NCI-H2029 (cell line): ENCODE results near the gene TMEM272.
A peak's percentile ranks its signal among the peaks of the same experiment; 100 is the strongest.

Experiments
- DNase-seq: peaks from one replicate; lab custom pipeline; 2025; lab: John Stamatoyannopoulos, UW

TMEM272 gene

DNA sequence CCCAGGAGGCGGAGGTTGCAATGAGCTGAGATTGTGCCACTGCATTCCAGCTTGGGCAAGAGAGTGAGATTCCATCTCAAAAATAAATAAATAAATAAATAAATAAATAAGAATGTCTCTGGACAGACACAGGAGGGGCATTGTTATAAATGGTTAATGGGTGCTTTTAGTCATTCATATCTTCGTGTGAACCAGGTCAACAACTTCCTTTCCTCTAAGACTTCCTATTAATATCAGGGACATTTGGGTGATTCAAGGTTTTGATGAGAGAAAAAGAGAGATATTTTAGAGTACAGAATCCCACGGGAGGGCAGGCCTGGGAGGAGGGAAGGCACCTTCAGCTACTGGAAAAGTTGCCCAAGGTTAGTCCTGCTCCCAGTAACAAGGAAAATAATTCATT is 64.9 kb downstream of the TMEM272 start:
- DNase-seq = no peak

GRCh38 chr13:51778392-51778791 is 66.6 kb downstream of the TMEM272 start:
- no peak for DNase-seq

DNA sequence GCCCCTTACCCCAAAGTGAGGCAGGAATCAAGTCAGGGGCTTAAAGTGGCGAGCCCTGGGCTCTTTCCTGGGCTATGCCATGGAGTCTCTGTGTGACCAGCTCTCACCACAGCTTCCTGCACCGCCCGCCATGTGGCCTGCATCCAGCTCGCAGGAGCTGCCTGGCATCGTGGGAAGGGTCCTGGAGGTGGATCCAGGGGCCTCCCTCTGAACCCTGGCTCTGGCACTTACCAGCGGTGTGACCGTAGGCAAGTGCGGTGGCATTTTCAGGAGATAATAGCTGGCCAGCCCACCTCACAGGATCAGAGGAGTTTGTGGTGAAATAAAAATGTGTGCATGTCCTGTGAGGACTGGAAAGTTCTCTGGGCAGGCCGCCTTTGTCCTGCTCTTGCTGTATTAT is 67.1 kb downstream of the TMEM272 start:
- no peak for DNase-seq

DNA sequence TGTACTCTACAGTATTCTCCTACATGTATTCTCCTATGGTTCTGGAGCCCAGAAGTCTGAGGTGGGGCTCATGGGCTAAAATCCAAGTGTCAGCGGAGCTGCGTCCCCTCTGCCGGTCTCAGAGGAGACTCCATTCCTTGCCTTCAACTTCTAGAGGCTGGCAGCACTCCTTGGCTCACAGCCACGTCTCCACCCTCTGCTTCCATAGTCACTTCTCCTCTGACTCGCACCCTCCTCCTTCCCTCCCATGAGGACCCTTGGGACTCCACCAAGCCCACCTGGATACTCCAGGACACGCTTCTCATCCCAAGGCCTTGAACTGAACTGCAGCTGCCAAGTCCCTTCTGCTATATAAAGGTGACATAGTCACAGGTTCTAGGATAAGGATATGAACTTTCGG is 68.8 kb downstream of the TMEM272 start:
- no peak for DNase-seq

GRCh38 chr13:51773515-51773914 is 71.5 kb downstream of the TMEM272 start:
- DNase-seq = no peak

DNA sequence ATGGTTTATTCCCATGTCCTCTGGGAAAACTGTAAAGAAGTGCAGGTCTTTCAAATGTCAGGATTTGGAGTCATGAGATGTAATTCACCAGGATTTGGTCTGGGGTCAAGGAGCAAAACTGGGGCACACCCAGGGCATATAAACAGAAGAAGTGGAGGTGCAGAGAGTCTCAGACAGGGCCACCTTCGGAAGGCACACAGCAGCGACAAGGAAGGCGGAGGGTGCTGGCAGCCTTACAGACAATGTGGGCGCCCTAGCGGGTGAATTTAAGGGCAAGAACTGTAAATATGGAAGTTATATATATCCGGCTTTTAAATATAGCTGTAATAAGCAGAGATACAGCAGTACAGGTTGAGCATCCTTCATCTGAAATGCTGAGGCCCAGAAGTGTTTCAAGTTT is 72.2 kb downstream of the TMEM272 start:
- DNase-seq = no peak

GRCh38 chr13:51772105-51772455 is 72.9 kb downstream of the TMEM272 start:
- DNase-seq = no peak

DNA sequence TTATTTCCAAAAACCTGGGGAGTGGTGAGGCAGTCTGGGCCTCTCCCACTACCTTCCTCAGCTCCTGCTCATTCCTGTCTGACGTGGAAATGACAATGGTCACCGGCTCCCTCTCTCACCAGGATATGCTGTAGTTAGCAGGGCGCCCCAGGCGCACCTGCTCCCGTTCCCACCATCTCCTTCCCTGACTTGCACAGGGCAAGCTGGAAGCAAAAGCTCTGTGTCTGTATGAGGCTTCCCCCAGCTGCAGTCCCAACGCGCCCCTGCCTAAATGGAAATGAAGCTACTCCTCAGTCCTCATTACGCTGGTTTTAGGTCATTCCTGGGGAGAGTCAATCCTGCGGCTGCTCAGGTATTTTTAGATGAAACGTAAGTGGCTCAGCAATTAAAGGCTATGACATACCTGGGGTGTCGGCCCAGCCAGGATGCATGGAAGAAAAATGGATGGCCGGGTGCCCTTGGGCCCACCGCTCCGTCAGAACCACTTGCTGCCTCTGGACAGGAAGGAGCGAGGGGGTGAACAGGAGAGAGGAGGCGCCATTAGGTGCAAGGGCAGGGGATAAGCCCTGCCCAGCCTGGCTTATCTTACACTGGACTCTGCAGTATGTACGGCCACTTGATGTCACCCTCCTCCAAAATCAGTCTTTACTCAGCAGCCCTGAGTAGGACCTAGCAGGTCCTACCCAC is 73.4 kb downstream of the TMEM272 start:
- no peak for DNase-seq

GRCh38 chr13:51770681-51771417 is 74.1 kb downstream of the TMEM272 start:
- DNase-seq = no peak

DNA sequence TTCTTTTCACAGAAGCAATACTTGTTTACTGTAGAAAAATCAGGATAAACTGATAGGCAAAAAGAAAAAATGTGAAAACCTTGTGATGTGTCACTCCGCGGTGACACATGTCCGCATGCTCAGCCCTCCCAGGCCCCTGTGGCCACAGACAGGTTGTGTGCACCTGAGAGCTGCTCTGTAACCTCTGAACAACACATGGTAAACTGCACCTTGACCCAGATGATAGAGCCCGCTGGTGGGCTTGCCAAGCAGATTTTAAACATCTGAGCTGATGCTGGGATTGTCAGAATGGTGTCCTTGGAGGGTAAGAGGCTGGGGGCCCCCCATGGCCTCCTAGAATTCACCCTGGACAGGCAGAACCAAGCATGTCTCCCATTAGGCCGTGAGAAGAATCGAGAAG is 74.8 kb downstream of the TMEM272 start:
- DNase-seq = no peak

GRCh38 chr13:51769455-51770127 is 75.4 kb downstream of the TMEM272 start:
- no peak for DNase-seq

- DNase-seq = no peak
Measured at GRCh38 chr13:51768976-51769375, 76.0 kb downstream of the TMEM272 start.

GRCh38 chr13:51768378-51768921 is 76.5 kb downstream of the TMEM272 start:
- no peak for DNase-seq

GRCh38 chr13:51767100-51767499 is 77.9 kb downstream of the TMEM272 start:
- no peak for DNase-seq

DNA sequence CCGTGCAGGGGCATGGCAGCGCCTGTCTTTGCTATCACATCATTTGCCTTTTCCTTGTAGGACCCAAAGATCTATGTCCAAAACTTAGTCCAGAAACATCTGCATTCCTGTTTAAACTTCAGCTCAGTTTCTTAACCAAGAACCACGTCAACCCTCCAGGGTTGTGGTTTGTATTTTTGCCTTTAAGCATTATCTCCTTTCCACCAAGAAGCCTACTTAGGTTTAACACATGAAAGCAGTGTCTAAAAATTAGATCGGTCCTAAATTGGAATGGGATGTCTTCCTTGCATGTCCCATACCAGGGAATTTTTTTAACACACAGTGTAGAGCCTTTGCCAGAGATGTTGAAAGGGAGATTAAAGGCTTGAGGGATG is 79.8 kb downstream of the TMEM272 start:
- no peak for DNase-seq

DNA sequence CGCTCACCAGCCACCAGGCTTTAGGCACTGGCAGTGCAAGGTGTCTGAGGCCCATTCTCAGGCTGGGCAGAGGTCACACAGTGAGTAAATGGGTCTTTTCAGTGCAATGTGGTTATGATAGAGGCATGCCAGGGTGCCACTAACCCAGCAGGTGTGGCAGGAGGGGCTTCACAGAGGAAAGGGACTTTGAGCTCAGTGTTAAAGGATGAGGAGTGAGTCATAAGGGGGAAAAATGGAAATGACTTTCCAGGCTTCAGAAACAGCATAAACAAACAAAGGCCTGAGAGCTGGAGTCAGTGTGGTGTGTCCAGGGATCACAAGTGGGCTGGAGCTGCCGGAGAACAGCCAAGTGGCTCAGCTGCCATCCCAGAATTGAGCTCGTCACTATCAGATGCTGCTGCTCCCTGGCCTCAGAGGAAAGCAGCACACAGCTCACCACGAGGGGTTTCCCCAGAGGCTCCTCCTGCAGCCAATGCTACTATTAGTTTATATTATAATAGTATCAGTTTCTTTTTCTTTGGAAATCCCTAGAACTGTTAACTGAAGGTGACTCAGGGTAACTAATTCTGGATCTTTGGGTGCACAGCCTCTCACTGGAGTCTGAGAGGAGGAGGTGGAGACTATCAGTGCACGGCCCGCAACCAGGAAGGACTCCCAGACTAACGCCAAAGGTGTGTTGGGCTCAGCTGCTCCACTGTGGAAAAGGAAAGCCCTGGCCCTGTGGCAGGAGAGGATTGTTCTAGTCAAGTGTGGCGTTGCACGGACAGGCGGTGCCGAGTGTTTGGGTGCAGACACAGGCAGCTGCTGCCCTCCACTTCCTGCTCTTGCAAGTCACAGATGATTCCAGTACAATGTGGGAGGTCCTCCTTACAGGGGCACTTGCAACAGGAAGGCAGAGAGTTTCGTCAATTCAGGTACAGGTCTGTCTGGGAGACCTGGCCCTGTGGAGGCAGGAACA is 80.5 kb downstream of the TMEM272 start:
- DNase-seq = peak; percentile 44

- no peak for DNase-seq
Measured at GRCh38 chr13:51763486-51763885, 81.5 kb downstream of the TMEM272 start.
